Stimulated activated CD4-positive, alpha-beta T cell treated with anti-CD3 and anti-CD28 coated beads, Interleukin-2, amount 100 ng/mL, for 24 hours (primary cell): ENCODE data around the gene C1orf159.

Source experiments
- DNase-seq, 2 donors: peaks; one replicate each; pipeline ENCODE4 v3.0.0-alpha.2; 2020

Gene C1orf159

GRCh38 chr1:1049318-1050165 is 66.3 kb downstream of the C1orf159 start:
- DNase-seq = no peak

- DNase-seq = no peak
These were observed 67.1 kb downstream of the C1orf159 start for GRCh38 chr1:1048765-1049164.

GRCh38 chr1:1047963-1048362 is 67.9 kb downstream of the C1orf159 start:
- DNase-seq = no peak

- DNase-seq = no peak
These were observed 68.5 kb downstream of the C1orf159 start for GRCh38 chr1:1047407-1047806.

- DNase-seq = no peak
These were observed 69.1 kb downstream of the C1orf159 start for GRCh38 chr1:1046767-1047166.

- DNase-seq = no peak
These were observed 69.6 kb downstream of the C1orf159 start for GRCh38 chr1:1046243-1046642.

GRCh38 chr1:1045129-1045528 is 70.8 kb downstream of the C1orf159 start:
- no peak for DNase-seq

GRCh38 chr1:1044455-1045078 is 71.3 kb downstream of the C1orf159 start:
- DNase-seq = no peak

- DNase-seq = no peak
These were observed 72.0 kb downstream of the C1orf159 start for GRCh38 chr1:1043921-1044320.

GRCh38 chr1:1043411-1043810 is 72.5 kb downstream of the C1orf159 start:
- no peak for DNase-seq

GRCh38 chr1:1042835-1043234 is 73.1 kb downstream of the C1orf159 start:
- DNase-seq = no peak

- DNase-seq = no peak
These were observed 74.0 kb downstream of the C1orf159 start for GRCh38 chr1:1041873-1042272.

GRCh38 chr1:1041092-1041523 is 74.8 kb downstream of the C1orf159 start:
- DNase-seq = no peak

- peak; percentile 72 to 78 for DNase-seq
These were observed 75.6 kb downstream of the C1orf159 start for GRCh38 chr1:1040004-1040991.

GRCh38 chr1:1039145-1039910 is 76.6 kb downstream of the C1orf159 start:
- no peak for DNase-seq

- no peak for DNase-seq
These were observed 77.2 kb downstream of the C1orf159 start for GRCh38 chr1:1038694-1039093.

GRCh38 chr1:1037366-1038327 is 78.2 kb downstream of the C1orf159 start:
- DNase-seq = no peak

GRCh38 chr1:1035291-1035943 is 80.5 kb downstream of the C1orf159 start:
- DNase-seq = no peak

- no peak for DNase-seq
These were observed 81.5 kb downstream of the C1orf159 start for GRCh38 chr1:1034439-1034781.

GRCh38 chr1:1033731-1034438 is 82.0 kb downstream of the C1orf159 start:
- peak in 1 of 2 donors; percentile 21 for DNase-seq
